ENCODE results near the gene KLHL26.
"Not testable (repeated sequence)": the region's sequence is repeated elsewhere in the genome, so short reads cannot be mapped to it uniquely, and the experiment has no call there.

The KLHL26 gene

GRCh38 chr19:18636969-18637629 is at the start of gene KLHL26:
Gene KLHL26 (plus strand): TSS chr19:18637028. CDS start chr19:18637055, 27 bp downstream.
- no peak for DNase-seq

GRCh38 chr19:18587561-18587960 is 49.3 kb upstream of the KLHL26 start:
- DNase-seq, result no peak

- DNase-seq, result no peak
These were observed 48.7 kb upstream of the KLHL26 start for GRCh38 chr19:18587962-18588610.

- peak; percentile 92 for DNase-seq
These were observed 48.0 kb upstream of the KLHL26 start, which contains the start of gene REX1BD for GRCh38 chr19:18588611-18589379. Gene REX1BD (plus strand): TSS chr19:18588798. CDS start chr19:18588802, 4 bp downstream.

GRCh38 chr19:18589380-18590272 is 47.2 kb upstream of the KLHL26 start:
- no peak for DNase-seq

GRCh38 chr19:18590273-18591272 is 46.3 kb upstream of the KLHL26 start:
- no peak for DNase-seq

- DNase-seq, result no peak
These were observed 45.0 kb upstream of the KLHL26 start for GRCh38 chr19:18591735-18592385.

- DNase-seq, result not testable (repeated sequence)
These were observed 44.1 kb upstream of the KLHL26 start for GRCh38 chr19:18592732-18593131.

- DNase-seq, result no peak
These were observed 43.3 kb upstream of the KLHL26 start for GRCh38 chr19:18593367-18594095.

GRCh38 chr19:18594096-18594823 is 42.6 kb upstream of the KLHL26 start:
- DNase-seq, result peak; percentile 49

GRCh38 chr19:18594824-18595373 is 41.9 kb upstream of the KLHL26 start:
- no peak for DNase-seq

GRCh38 chr19:18595475-18595874 is 41.4 kb upstream of the KLHL26 start:
- no peak for DNase-seq

- DNase-seq, result no peak
These were observed 40.1 kb upstream of the KLHL26 start for GRCh38 chr19:18596752-18597157.

- no peak for DNase-seq
These were observed 38.8 kb upstream of the KLHL26 start for GRCh38 chr19:18597809-18598660.

GRCh38 chr19:18599485-18599884 is 37.3 kb upstream of the KLHL26 start:
- DNase-seq, result no peak

- DNase-seq, result not testable (repeated sequence)
These were observed 36.0 kb upstream of the KLHL26 start for GRCh38 chr19:18600692-18601397.

GRCh38 chr19:18601875-18602274 is 35.0 kb upstream of the KLHL26 start:
- no peak for DNase-seq
